GM12878 (cell line): ENCODE measurements around the gene AIFM3. TPM values are rescaled to one million over a fixed set of nuclear protein-coding genes. Genes with fewer than 3 reads are reported as not detected.

Source experiments
- ATAC-seq: fragments of 200-7000 bp; cut with Tn5 transposase; 3 replicates; pipeline ENCODE4 v1.9.1; 2020; ENCODE audit warnings: mild to moderate bottlenecking, moderate library complexity
- BruUV-seq: library from RNA; stranded (reverse); fragments of 400-500 nt; replicated peaks from 2 replicates; lab custom pipeline; 2021; lab: Mats Ljungman, UMichigan
- CTCF ChIA-PET: fragments of 300-600 bp; sonication (Branson Sonifier 250); formaldehyde crosslinking; extraction: SDS; loops from one replicate; lab custom pipeline; 2021; ENCODE audit warnings: inconsistent platforms; lab: Yijun Ruan, JAX
- POLR2A ChIA-PET: fragments of 350-600 bp; formaldehyde crosslinking; extraction: SDS; loops from one replicate; lab custom pipeline; 2021; ENCODE audit warnings: inconsistent platforms; lab: Charles Lee
- RAD21 ChIA-PET: fragments of 300-600 bp; sonication (Branson Sonifier 250); formaldehyde crosslinking; loops from one replicate; lab custom pipeline; 2023; ENCODE audit warnings: antibody characterized with exemption; ENCODE audit not compliant: unreplicated experiment; lab: Charles Lee
- SMC1A ChIA-PET: fragments of 300-600 bp; sonication (Branson Sonifier 250); formaldehyde crosslinking; loops from one replicate; lab custom pipeline; 2023; ENCODE audit not compliant: unreplicated experiment, uncharacterized antibody; lab: Charles Lee
- DNase-seq: peaks from one replicate; pipeline ENCODE4 v3.0.0-alpha.2; 2011; ENCODE audit warnings: low read depth, low spot score
- FAIRE-seq: peaks from 3 replicates; lab custom pipeline; 2011; peaks lifted over from hg19 to GRCh38; lab: Jason Lieb, UNC
- H2AFZ ChIP-seq: 2 replicates; pipeline ENCODE4 v1.6.0; 2011; ENCODE audit warnings: low read depth, low read length, control low read depth; ENCODE audit not compliant: control insufficient read depth
- H3K27ac ChIP-seq: 2 replicates; pipeline ENCODE4 v1.5.1; 2011; ENCODE audit warnings: control low read depth; ENCODE audit not compliant: control insufficient read depth, insufficient read depth
- H3K27me3 ChIP-seq, 2 experiments: replicated peaks in 1 of 2; 2 replicates each; pipeline versions ENCODE4 v1.6.0 to v1.6.1; 2011; ENCODE audit warnings: low read length in 1 of 2; ENCODE audit not compliant: control insufficient read depth in 2 of 2, insufficient read depth in 2 of 2
- H3K36me3 ChIP-seq, 2 experiments: 2 replicates each; pipeline ENCODE4 v1.5.1; 2011; ENCODE audit warnings: low read length in 1 of 2; ENCODE audit not compliant: control insufficient read depth in 2 of 2, insufficient read depth in 2 of 2
- H3K4me1 ChIP-seq: 2 replicates; pipeline ENCODE4 v1.6.1; 2011; ENCODE audit warnings: mild to moderate bottlenecking, low read length, moderate library complexity, mixed read lengths; ENCODE audit not compliant: control insufficient read depth, insufficient read depth
- H3K4me2 ChIP-seq: 2 replicates; pipeline ENCODE4 v1.6.0; 2011; ENCODE audit warnings: control low read depth; ENCODE audit not compliant: control insufficient read depth, insufficient read depth
- H3K4me3 ChIP-seq: fragments of 200-600 bp; sonication (generic); 2 replicates; pipeline ENCODE4 v1.5.1; 2016
- H3K79me2 ChIP-seq: 2 replicates; pipeline ENCODE4 v1.6.0; 2011; ENCODE audit warnings: low read length; ENCODE audit not compliant: control insufficient read depth, insufficient read depth
- H3K9ac ChIP-seq: 2 replicates; pipeline ENCODE4 v1.8.0; 2011; ENCODE audit warnings: low read length, control low read depth, mixed read lengths; ENCODE audit not compliant: control insufficient read depth, insufficient read depth
- H3K9me3 ChIP-seq: replicated peaks from 3 replicates; pipeline ENCODE4 v1.5.1; 2011; ENCODE audit warnings: mild to moderate bottlenecking, low read length; ENCODE audit not compliant: control insufficient read depth, insufficient read depth
- H4K20me1 ChIP-seq: 2 replicates; pipeline ENCODE4 v1.6.0; 2011; ENCODE audit not compliant: control insufficient read depth, insufficient read depth
- ATF3 ChIP-seq: IDR thresholded peaks from 2 replicates; pipeline ENCODE4 v1.6.1; 2011; ENCODE audit warnings: low read depth, mild to moderate bottlenecking, low read length, moderate library complexity, borderline replicate concordance; ENCODE audit errors: extremely low read depth
- BCL11A ChIP-seq: IDR thresholded peaks from 2 replicates; pipeline ENCODE4 v1.6.1; 2011; ENCODE audit warnings: low read depth, low read length
- CBFB ChIP-seq: IDR thresholded peaks from 2 replicates; pipeline ENCODE4 v1.6.1; 2016; ENCODE audit warnings: antibody characterized with exemption, low read depth
- ETV6 ChIP-seq, 2 experiments: fragments of 450-650 bp in 1 of 2; IDR thresholded peaks in 1 of 2; conservative IDR thresholded peaks in 1 of 2; 2 replicates each; pipeline ENCODE4 v1.6.1; 2014; ENCODE audit warnings: antibody characterized with exemption in 1 of 2, borderline replicate concordance in 1 of 2, low read depth in 1 of 2, mild to moderate bottlenecking in 1 of 2, moderate library complexity in 1 of 2
- GABPA ChIP-seq: IDR thresholded peaks from 2 replicates; pipeline ENCODE4 v1.6.1; 2014; ENCODE audit warnings: antibody characterized with exemption, low read depth, mild to moderate bottlenecking, inconsistent platforms
- HDGF ChIP-seq: fragments of 450-650 bp; IDR thresholded peaks from 2 replicates; pipeline ENCODE4 v1.6.1; 2016; ENCODE audit warnings: antibody characterized with exemption
- IRF3 ChIP-seq: fragments of 450-650 bp; IDR thresholded peaks from 2 replicates; pipeline ENCODE4 v1.6.1; 2014; ENCODE audit warnings: mild to moderate bottlenecking
- MEF2A ChIP-seq: IDR thresholded peaks from 2 replicates; pipeline ENCODE4 v1.6.1; 2011; ENCODE audit warnings: low read depth, mild to moderate bottlenecking, low read length, moderate library complexity; ENCODE audit not compliant: insufficient read depth
- MLLT1 ChIP-seq: fragments of 450-650 bp; IDR thresholded peaks from 2 replicates; pipeline ENCODE4 v1.6.1; 2016; ENCODE audit warnings: mild to moderate bottlenecking
- MYB ChIP-seq: fragments of 150-350 bp; IDR thresholded peaks from 2 replicates; pipeline ENCODE4 v1.6.1; 2014; ENCODE audit warnings: mild to moderate bottlenecking, low read depth, low read length, borderline replicate concordance
- NFYA ChIP-seq: IDR thresholded peaks from 2 replicates; pipeline ENCODE4 v1.6.1; 2011; ENCODE audit warnings: low read depth, mild to moderate bottlenecking, low read length, improper control_type of control experiment, borderline replicate concordance
- POU2F2 ChIP-seq: IDR thresholded peaks from 3 replicates; pipeline ENCODE4 v1.6.1; 2011; ENCODE audit warnings: low read depth, mild to moderate bottlenecking, low read length, borderline replicate concordance
- RELA ChIP-seq: fragments of 450-650 bp; IDR thresholded peaks from 2 replicates; pipeline ENCODE4 v1.8.0; 2014; ENCODE audit warnings: borderline replicate concordance; ENCODE audit not compliant: partially characterized antibody
- SKIL ChIP-seq: fragments of 450-650 bp; IDR thresholded peaks from 2 replicates; pipeline ENCODE4 v1.6.1; 2017; ENCODE audit warnings: mild to moderate bottlenecking, low read depth, inconsistent platforms; ENCODE audit not compliant: poor library complexity, severe bottlenecking
- WGBS: methylation state at CpG from one replicate; pipeline ENCODE4 v1.1.6; 2016; ENCODE audit warnings: low lambda C conversion rate; ENCODE audit not compliant: insufficient replicate concordance, insufficient coverage; ENCODE audit errors: missing lambda C conversion rate; 5-methylcytosine and 5-hydroxymethylcytosine counted together
- in situ Hi-C: fragments of 300-500 bp; cut with MboI; formaldehyde crosslinking; loops from 9 replicates; pipeline ENCODE4 v1.14.3; 2018; ENCODE audit warnings: mixed read lengths
- intact Hi-C: fragments of 100-400 bp; cut with micrococcal nuclease; formaldehyde crosslinking; loops from one replicate; pipeline ENCODE4 v1.14.2; 2022; ENCODE audit not compliant: unreplicated experiment
- polyA plus RNA-seq, 11 experiments: library from polyadenylated mRNA; depleted of rRNA in 4 of 11; unstranded in 6 of 11; stranded (reverse) in 5 of 11; fragments of >200 nt; fragmentation: Nextera tagmentation in 4 of 11; fragmentation: Illumina TruSeq in 1 of 11; extraction: Ambion mirVana in 4 of 11; extraction: Trizol in 1 of 11; gene quantifications; 1 replicate in 1 of 11; 2 replicates in 10 of 11; pipeline versions ENCODE4 v1.2.1 to v1.2.3, GENCODE V29; 2011 to 2016; ENCODE audit warnings: inconsistent platforms in 2 of 11, missing spikeins in 2 of 11, low read depth in 1 of 11
- total RNA-seq, 4 experiments: library from RNA; depleted of rRNA in 3 of 4; stranded (reverse); fragments of >200 nt in 3 of 4; fragmentation: Illumina TruSeq in 1 of 4; extraction: Trizol in 1 of 4; gene quantifications; 2 replicates each; pipeline versions ENCODE4 v1.2.1 to v1.2.3, GENCODE V29; 2013 to 2021
- TF ChIP-seq, protein P1 (sequence below): fragments of 450-650 bp; formaldehyde crosslinking; IDR thresholded peaks from 2 replicates; pipeline ENCODE4 v1.4.0; 2020; ENCODE audit warnings: mild to moderate bottlenecking, moderate library complexity

Gene AIFM3
- total and polyA plus RNA-seq, 10 of the 15 experiments (the other 5 are each of a cell fraction or from before 2014, with no cell fraction given) = 0.06 to 0.34 (median 0.21) TPM; not detected in 6

DNA sequence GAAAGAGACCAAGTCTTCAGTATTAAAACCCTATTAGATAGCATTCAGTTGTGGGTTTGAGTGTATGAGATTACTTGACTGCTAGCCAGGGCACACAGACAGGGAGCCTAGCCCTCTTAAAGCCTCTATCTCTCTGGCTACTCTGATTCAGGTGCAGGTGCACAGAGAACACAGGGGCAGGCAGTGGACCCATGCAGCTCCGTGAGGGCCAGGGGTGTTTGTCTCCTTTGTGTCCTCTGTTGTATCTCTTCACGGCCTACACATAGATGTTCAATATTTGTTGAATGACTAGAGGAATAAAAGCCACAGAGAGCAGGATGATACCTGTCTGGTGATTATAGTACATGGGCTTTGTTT lies 21.5 kb upstream of the AIFM3 start:
- Histone ChIP-seq H3K27ac (no peak overlapping the region), H3K4me3 (no peak overlapping the region), H3K9me3 (no peaks in the 10 kb centered on the region), H3K9ac (no peak overlapping the region), H3K79me2 (peaks cover 73% of the 10 kb centered on the region), H3K36me3 (peaks cover 11 to 23% of the 10 kb centered on the region in 2 experiments), H2AFZ (no peak overlapping the region), H3K4me2 (no peak overlapping the region), H3K4me1 (no peaks in the 10 kb centered on the region), H4K20me1 (peaks cover under 1% of the 10 kb centered on the region; the same call in 1 of the 2 replicates), H3K27me3 (no peaks in the 10 kb centered on the region)
- CTCF ChIA-PET = no interaction called here
- BruUV-seq = no TSS peak
- FAIRE-seq (no peak), DNase-seq (no peak), ATAC-seq (no peak)
- in situ Hi-C loops (no loop called here), intact Hi-C loops (no loop called here)
- POLR2A ChIA-PET = no interaction called here
- SMC1A ChIA-PET = no interaction called here
- 98% methylated on average over 2 of the region's 2 CpGs for WGBS
- RAD21 ChIA-PET = no interaction called here
- TF ChIP-seq MEF2A (no peak), CBFB (no peak), BCL11A (no peak), MYB (no peak), NFYA (no peak), HDGF (no peak), SKIL (no peak), IRF3 (no peak), GABPA (no peak), MLLT1 (no peak), ATF3 (no peak), ETV6 (conservative IDR thresholded peaks at IDR 0.05 in 1 of 2, IDR thresholded peaks at IDR 0.05 in 1 of 2; ENCODE audit: borderline replicate concordance in 1 of 2, low read depth in 1 of 2) (no peak), POU2F2 (no peak), RELA (no peak)
- TF ChIP-seq, protein P1, sequence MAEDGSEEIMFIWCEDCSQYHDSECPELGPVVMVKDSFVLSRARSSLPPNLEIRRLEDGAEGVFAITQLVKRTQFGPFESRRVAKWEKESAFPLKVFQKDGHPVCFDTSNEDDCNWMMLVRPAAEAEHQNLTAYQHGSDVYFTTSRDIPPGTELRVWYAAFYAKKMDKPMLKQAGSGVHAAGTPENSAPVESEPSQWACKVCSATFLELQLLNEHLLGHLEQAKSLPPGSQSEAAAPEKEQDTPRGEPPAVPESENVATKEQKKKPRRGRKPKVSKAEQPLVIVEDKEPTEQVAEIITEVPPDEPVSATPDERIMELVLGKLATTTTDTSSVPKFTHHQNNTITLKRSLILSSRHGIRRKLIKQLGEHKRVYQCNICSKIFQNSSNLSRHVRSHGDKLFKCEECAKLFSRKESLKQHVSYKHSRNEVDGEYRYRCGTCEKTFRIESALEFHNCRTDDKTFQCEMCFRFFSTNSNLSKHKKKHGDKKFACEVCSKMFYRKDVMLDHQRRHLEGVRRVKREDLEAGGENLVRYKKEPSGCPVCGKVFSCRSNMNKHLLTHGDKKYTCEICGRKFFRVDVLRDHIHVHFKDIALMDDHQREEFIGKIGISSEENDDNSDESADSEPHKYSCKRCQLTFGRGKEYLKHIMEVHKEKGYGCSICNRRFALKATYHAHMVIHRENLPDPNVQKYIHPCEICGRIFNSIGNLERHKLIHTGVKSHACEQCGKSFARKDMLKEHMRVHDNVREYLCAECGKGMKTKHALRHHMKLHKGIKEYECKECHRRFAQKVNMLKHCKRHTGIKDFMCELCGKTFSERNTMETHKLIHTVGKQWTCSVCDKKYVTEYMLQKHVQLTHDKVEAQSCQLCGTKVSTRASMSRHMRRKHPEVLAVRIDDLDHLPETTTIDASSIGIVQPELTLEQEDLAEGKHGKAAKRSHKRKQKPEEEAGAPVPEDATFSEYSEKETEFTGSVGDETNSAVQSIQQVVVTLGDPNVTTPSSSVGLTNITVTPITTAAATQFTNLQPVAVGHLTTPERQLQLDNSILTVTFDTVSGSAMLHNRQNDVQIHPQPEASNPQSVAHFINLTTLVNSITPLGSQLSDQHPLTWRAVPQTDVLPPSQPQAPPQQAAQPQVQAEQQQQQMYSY (CRISPR knock-in tag) = no peak
